CD4-positive, alpha-beta memory T cell (primary cell): ENCODE measurements around the gene DOK5. TPM values are rescaled to one million over a fixed set of nuclear protein-coding genes. Genes with fewer than 3 reads are reported as not detected.

ENCODE experiments used
- CTCF ChIA-PET: fragments of 350-600 bp; sonication (Branson Sonifier 250); formaldehyde crosslinking; loops from one replicate; lab custom pipeline; 2021; ENCODE audit warnings: inconsistent platforms; ENCODE audit not compliant: partially characterized antibody; lab: Charles Lee
- POLR2A ChIA-PET: fragments of 350-600 bp; sonication (Branson Sonifier 250); formaldehyde crosslinking; loops from one replicate; lab custom pipeline; 2021; ENCODE audit not compliant: partially characterized antibody; lab: Charles Lee
- DNase-seq, 5 donors: peaks; one replicate each; pipeline versions ENCODE4 v3.0.0 to v3.0.0-alpha.2; 2020 to 2022; ENCODE audit warnings: mixed read lengths in 1 of 5
- H3K27ac ChIP-seq: one replicate; pipeline ENCODE4 v1.7.0; 2013; ENCODE audit warnings: low read depth, low read length
- H3K27me3 ChIP-seq: 2 replicates; pipeline ENCODE4 v1.7.0; 2013; ENCODE audit warnings: mild to moderate bottlenecking, low read length, moderate library complexity; ENCODE audit not compliant: insufficient read depth
- H3K36me3 ChIP-seq: 2 replicates; pipeline ENCODE4 v1.7.0; 2013; ENCODE audit warnings: mild to moderate bottlenecking, low read length, moderate library complexity; ENCODE audit not compliant: insufficient read depth
- H3K4me1 ChIP-seq: 2 replicates; pipeline ENCODE4 v1.7.0; 2013; ENCODE audit warnings: mild to moderate bottlenecking, low read length, moderate library complexity; ENCODE audit not compliant: insufficient read depth
- H3K4me3 ChIP-seq, 2 donors: one replicate each; pipeline ENCODE4 v1.7.0; 2013; ENCODE audit warnings: low read length in 2 of 2, mild to moderate bottlenecking in 1 of 2
- H3K9me3 ChIP-seq, 2 donors: one replicate each; pipeline ENCODE4 v1.7.0; 2013; ENCODE audit warnings: low read length in 2 of 2, control low read depth in 1 of 2; ENCODE audit not compliant: control insufficient read depth in 1 of 2
- H3K27ac Mint-ChIP-seq, 7 donors: one replicate each; pipeline ENCODE4 v1.8.0; 2020 to 2021; ENCODE audit warnings: mixed read lengths in 7 of 7, mild to moderate bottlenecking in 6 of 7, inconsistent platforms in 3 of 7, moderate library complexity in 3 of 7
- H3K27me3 Mint-ChIP-seq, 2 donors: one replicate each; pipeline ENCODE4 v1.8.0; 2020 to 2021; ENCODE audit warnings: mixed read lengths in 2 of 2
- H3K36me3 Mint-ChIP-seq, 2 donors: one replicate each; pipeline ENCODE4 v1.8.0; 2020 to 2021; ENCODE audit warnings: mixed read lengths in 2 of 2, inconsistent platforms in 1 of 2, mild to moderate bottlenecking in 1 of 2
- H3K4me1 Mint-ChIP-seq, 4 donors: one replicate each; pipeline ENCODE4 v1.8.0; 2020 to 2021; ENCODE audit warnings: mixed read lengths in 4 of 4, mild to moderate bottlenecking in 1 of 4
- H3K4me3 Mint-ChIP-seq, 8 donors: one replicate each; pipeline ENCODE4 v1.8.0; 2020 to 2021; ENCODE audit warnings: mixed read lengths in 8 of 8, mild to moderate bottlenecking in 7 of 8, moderate library complexity in 6 of 8, inconsistent platforms in 3 of 8
- H3K9me3 Mint-ChIP-seq, 8 donors: one replicate each; pipeline ENCODE4 v1.8.0; 2020 to 2021; ENCODE audit warnings: mixed read lengths in 8 of 8, mild to moderate bottlenecking in 5 of 8, inconsistent platforms in 3 of 8, moderate library complexity in 1 of 8
- intact Hi-C: fragments of 100-400 bp; cut with micrococcal nuclease; formaldehyde crosslinking; loops from one replicate; pipeline ENCODE4 v1.15.1; 2023
- polyA plus RNA-seq, 2 donors: library from polyadenylated mRNA; unstranded; fragments of 300-500 nt; fragmentation: Illumina TruSeq; gene quantifications; one replicate each; pipeline ENCODE4 v1.2.3, GENCODE V29; 2021
- total RNA-seq, 2 experiments: library from RNA; stranded (reverse); gene quantifications; one replicate each; pipeline ENCODE4 v1.2.3, GENCODE V29; 2021

The DOK5 gene
- total and polyA plus RNA-seq, 4 experiments from 2014 or later = not detected

DNA sequence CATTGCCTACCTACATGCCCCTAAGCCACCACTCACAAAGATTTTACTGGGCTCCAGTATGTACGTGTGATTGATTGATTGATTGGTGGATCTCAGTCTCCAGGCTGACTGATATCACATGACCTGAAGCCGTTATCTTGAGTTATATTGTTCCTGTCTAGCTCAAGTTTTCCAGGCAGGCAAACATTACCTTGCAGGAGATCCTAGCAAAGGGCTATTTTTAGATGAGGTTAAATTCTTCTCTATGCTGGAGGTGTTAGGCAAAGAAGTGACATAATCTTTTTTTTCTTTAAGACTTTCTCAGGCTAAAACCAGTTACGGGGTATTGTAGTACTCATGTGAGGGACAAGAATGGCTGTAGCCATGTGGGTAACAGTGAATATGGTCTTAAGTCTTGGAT, 125.2 kb downstream of the DOK5 start:
- DNase-seq = no peak
- H3K27me3 ChIP-seq = no peaks in the 10 kb centered on the region
- H3K9me3 ChIP-seq = no peaks in the 10 kb centered on the region
- POLR2A ChIA-PET = no interaction called here
- no peaks in the 10 kb centered on the region for H3K4me1 Mint-ChIP-seq
- CTCF ChIA-PET = no interaction called here
- H3K4me3 ChIP-seq = no peak overlapping the region
- H3K27ac ChIP-seq = no peak overlapping the region
- H3K36me3 Mint-ChIP-seq = no peaks in the 10 kb centered on the region
- peaks cover 0 to 8% (median 5%) of the 10 kb centered on the region in 8 donors for H3K9me3 Mint-ChIP-seq
- H3K4me3 Mint-ChIP-seq = no peak overlapping the region
- peaks cover 0 to 3% of the 10 kb centered on the region in 2 donors for H3K27me3 Mint-ChIP-seq
- no peaks in the 10 kb centered on the region for H3K4me1 ChIP-seq
- intact Hi-C loops = no loop called here
- no peak overlapping the region for H3K27ac Mint-ChIP-seq
- H3K36me3 ChIP-seq = no peaks in the 10 kb centered on the region

DNA sequence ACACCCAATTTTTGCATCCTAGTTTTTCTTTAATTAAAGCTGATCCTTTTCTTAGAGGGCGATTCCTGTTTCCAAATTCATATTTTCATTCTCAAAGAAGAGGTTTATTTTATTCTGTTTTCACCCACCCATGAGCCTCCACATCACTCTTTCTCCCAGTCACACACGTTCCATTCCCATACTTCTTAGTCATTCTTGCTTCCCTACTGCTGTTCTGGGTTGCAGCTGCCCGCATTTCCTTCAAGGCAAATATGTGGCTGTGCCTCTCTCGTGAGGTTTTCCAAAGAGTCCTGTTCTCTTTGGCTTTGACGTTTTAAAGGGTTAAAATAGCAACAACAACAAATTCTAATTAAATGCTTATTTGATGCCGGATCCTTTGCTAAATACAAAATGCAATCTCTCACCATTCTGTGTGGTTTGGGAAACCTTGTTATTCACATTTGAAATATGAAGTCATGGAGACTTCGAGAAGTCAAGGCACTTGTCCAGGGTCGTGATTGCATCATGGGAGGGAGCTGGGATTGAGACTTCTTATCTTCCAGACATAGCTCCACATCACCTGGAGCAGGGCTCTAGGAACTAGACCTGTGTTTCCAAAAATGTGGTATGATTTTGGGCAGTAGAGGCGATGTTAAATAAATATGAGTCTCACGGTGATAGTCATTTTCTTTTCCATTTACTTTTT, 126.6 kb downstream of the DOK5 start:
- intact Hi-C loops = no loop called here

DNA sequence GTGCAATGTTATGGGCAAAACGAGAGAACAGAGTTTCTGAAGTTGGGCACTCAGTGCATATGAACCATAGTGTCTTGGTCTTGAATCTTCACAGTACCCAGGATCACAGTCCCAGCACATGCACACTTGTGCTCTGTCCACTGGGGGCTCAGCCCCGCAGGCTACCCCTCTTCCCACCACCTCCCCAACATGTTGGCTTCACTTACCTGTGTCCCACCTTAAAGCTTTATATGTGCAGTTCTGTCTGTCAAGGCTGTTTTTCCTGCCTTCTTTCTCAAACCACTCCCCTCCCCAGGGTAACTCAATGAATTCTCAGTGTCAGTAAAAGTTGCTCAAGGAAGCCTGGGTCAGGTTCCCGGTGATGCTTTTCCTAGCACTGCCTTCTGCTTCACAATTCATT, 129.9 kb downstream of the DOK5 start:
- no peak overlapping the region for H3K4me3 Mint-ChIP-seq
- CTCF ChIA-PET = no interaction called here

More for the DNA sequence above, 126.6 kb downstream of the DOK5 start:
- POLR2A ChIA-PET = no interaction called here
- no peaks in the 10 kb centered on the region for H3K36me3 Mint-ChIP-seq
- H3K9me3 Mint-ChIP-seq = peaks cover 0 to 8% (median 5%) of the 10 kb centered on the region in 8 donors
- Histone ChIP-seq H3K4me1 (no peaks in the 10 kb centered on the region), H3K27ac (no peak overlapping the region), H3K27me3 (no peaks in the 10 kb centered on the region), H3K9me3 (no peaks in the 10 kb centered on the region), H3K36me3 (no peaks in the 10 kb centered on the region), H3K4me3 (no peak overlapping the region)
- no peak overlapping the region for H3K4me3 Mint-ChIP-seq
- DNase-seq = no peak
- H3K27me3 Mint-ChIP-seq = no peaks in the 10 kb centered on the region
- no peak overlapping the region for H3K27ac Mint-ChIP-seq
- no peaks in the 10 kb centered on the region for H3K4me1 Mint-ChIP-seq
- CTCF ChIA-PET = no interaction called here

DNA sequence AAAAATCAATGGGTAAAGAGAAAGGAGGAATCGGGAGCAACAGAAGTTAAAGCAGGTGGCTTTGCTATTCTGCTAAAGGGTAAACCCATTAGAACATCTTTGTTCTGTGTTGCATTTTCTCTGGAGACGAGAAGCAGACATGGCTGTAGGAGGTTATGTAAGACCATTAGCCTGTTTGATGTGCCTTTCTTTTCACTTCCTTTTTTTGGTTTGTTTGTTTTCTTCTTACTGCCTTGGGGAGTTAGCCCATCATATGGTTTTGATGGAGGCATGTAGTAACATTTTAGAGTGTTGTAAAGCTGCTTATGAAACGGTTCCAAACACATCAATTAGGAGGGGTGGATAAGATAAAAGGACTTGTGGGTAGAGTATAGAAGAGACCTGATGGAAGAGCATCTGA, 131.0 kb downstream of the DOK5 start:
- Histone ChIP-seq H3K9me3 (no peaks in the 10 kb centered on the region), H3K27ac (no peak overlapping the region)
- intact Hi-C loops = no loop called here

More for the DNA sequence above, 129.9 kb downstream of the DOK5 start:
- POLR2A ChIA-PET = no interaction called here
- Mint-ChIP-seq H3K27me3 (no peaks in the 10 kb centered on the region), H3K27ac (no peak overlapping the region), H3K36me3 (no peaks in the 10 kb centered on the region), H3K9me3 (peaks cover 0 to 3% (median 0%) of the 10 kb centered on the region in 8 donors), H3K4me1 (no peaks in the 10 kb centered on the region)
- intact Hi-C loops = no loop called here
- no peak overlapping the region for H3K4me3 ChIP-seq
- no peaks in the 10 kb centered on the region for H3K4me1 ChIP-seq
- no peak overlapping the region for H3K27ac ChIP-seq
- no peaks in the 10 kb centered on the region for H3K9me3 ChIP-seq
- no peaks in the 10 kb centered on the region for H3K36me3 ChIP-seq
- DNase-seq = no peak
- no peaks in the 10 kb centered on the region for H3K27me3 ChIP-seq

DNA sequence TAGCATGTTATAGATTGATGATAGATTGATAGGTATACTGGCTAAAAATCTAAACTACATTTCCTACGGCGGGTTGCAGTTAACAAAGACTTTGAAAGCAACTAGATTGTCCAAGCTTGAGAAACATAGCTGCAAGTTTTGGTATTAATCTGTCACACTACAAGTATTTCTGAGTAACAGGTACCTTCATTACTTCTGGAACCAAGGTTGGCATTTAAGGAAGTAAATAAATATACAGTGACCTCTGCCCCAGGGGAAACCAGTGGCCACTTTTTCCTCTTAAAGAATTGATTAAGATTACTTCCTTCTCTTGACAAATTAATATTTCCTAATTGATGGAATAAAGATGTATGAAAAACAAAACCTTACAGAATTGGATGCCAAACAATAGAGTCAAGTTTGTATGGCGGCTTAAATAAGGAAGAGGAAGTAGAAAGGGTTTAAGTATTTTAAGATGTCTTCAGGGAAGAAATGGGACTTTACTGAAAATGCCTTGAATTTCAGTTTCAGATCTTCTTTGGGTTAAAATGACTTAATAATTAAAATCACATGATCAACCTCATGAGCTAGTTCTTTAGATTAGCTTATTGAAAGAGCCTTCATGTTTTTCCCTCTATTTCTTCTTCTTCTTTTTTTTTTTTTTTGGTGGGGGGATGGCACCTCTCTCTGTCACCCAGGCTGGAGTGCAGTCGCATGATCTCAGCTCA, 132.8 kb downstream of the DOK5 start:
- Mint-ChIP-seq H3K27ac (no peak overlapping the region), H3K36me3 (no peaks in the 10 kb centered on the region), H3K9me3 (peaks cover 0 to 3% (median 0%) of the 10 kb centered on the region in 8 donors), H3K4me1 (no peaks in the 10 kb centered on the region), H3K4me3 (no peak overlapping the region), H3K27me3 (no peaks in the 10 kb centered on the region)
- CTCF ChIA-PET = no interaction called here
- POLR2A ChIA-PET = no interaction called here
- Histone ChIP-seq H3K27ac (no peak overlapping the region), H3K4me1 (no peaks in the 10 kb centered on the region), H3K36me3 (no peaks in the 10 kb centered on the region), H3K27me3 (no peaks in the 10 kb centered on the region), H3K4me3 (no peak overlapping the region), H3K9me3 (no peaks in the 10 kb centered on the region)
- intact Hi-C loops = no loop called here
- DNase-seq = no peak

More for the DNA sequence above, 131.0 kb downstream of the DOK5 start:
- H3K9me3 Mint-ChIP-seq = peaks cover 0 to 3% (median 0%) of the 10 kb centered on the region in 8 donors
- no peaks in the 10 kb centered on the region for H3K27me3 ChIP-seq
- H3K36me3 ChIP-seq = no peaks in the 10 kb centered on the region
- no peak overlapping the region for H3K4me3 Mint-ChIP-seq
- H3K4me1 ChIP-seq = no peaks in the 10 kb centered on the region
- no peaks in the 10 kb centered on the region for H3K36me3 Mint-ChIP-seq
- no peaks in the 10 kb centered on the region for H3K4me1 Mint-ChIP-seq
- ChIA-PET POLR2A (no interaction called here), CTCF (no interaction called here)
- H3K27ac Mint-ChIP-seq = no peak overlapping the region
- no peak overlapping the region for H3K4me3 ChIP-seq
- DNase-seq = no peak
- H3K27me3 Mint-ChIP-seq = no peaks in the 10 kb centered on the region

DNA sequence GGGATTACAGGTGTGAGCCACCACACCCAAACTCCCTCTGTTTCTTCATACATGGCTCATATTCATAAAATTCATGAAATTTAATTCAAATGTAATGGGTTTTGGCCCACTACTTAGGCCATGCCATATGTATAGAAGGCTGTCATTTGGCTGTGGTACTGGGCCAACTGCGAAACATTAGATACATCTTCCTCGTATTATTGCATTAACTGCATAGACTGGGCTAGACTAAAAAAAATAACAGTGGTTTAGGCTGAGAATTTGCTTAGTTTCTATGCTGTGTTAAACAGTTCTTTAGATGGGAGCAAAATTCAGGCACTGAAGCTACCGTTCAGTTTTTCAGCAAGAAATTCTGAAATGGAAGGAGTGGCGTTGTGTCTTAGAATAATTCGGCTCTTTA, 133.6 kb downstream of the DOK5 start:
- no peaks in the 10 kb centered on the region for H3K4me1 Mint-ChIP-seq

DNA sequence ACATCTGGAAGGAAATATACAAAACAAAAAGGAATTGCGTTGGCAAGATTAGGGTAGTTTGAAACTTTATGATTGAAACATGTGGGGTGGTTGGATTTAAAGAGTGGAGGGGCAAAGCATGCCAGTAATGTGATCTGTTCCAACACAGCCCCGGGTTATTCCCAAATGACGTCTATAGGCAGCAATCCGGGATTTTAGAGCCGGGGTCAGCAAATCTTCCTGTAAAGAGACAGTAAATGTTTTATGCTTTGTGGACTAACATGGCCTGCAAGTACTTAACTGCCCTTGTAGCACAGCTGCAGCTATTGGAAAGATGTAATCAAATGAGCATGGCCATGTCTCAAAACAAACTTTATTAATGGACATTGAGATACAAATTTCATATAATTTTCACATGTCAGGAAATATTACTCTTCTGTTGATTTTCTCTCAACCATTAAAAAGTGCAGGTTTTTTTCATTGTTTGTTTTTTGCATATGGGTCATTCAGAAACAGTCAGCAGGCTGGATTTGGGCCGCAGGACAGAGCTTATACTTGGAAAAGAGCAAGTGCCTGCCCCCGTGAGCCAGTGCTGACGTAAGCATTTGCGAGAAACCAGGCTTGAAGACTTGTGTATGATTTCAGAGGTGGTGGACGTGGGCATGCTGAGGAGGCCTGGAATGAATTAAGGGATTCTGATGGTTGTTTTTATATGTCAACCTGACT, 136.5 kb downstream of the DOK5 start:
- peak overlapping the region in 1 of 8 donors; percentile 2 for H3K4me3 Mint-ChIP-seq
- Histone ChIP-seq H3K4me3 (no peak overlapping the region), H3K9me3 (no peaks in the 10 kb centered on the region), H3K36me3 (no peaks in the 10 kb centered on the region), H3K27ac (no peak overlapping the region), H3K27me3 (no peaks in the 10 kb centered on the region), H3K4me1 (no peaks in the 10 kb centered on the region)
- H3K27ac Mint-ChIP-seq = no peak overlapping the region
- CTCF ChIA-PET = no interaction called here
- H3K9me3 Mint-ChIP-seq = peaks cover 0 to 1% (median 0%) of the 10 kb centered on the region in 8 donors
- no peaks in the 10 kb centered on the region for H3K36me3 Mint-ChIP-seq
- H3K27me3 Mint-ChIP-seq = no peaks in the 10 kb centered on the region
- intact Hi-C loops = no loop called here
- no peaks in the 10 kb centered on the region for H3K4me1 Mint-ChIP-seq
- POLR2A ChIA-PET = no interaction called here
- DNase-seq = no peak

More for the DNA sequence above, 133.6 kb downstream of the DOK5 start:
- Mint-ChIP-seq H3K27me3 (no peaks in the 10 kb centered on the region), H3K9me3 (peaks cover 0 to 3% (median 0%) of the 10 kb centered on the region in 8 donors), H3K36me3 (no peaks in the 10 kb centered on the region), H3K4me3 (no peak overlapping the region), H3K27ac (no peak overlapping the region)
- Histone ChIP-seq H3K4me3 (no peak overlapping the region), H3K27me3 (no peaks in the 10 kb centered on the region), H3K27ac (no peak overlapping the region), H3K36me3 (no peaks in the 10 kb centered on the region), H3K9me3 (no peaks in the 10 kb centered on the region), H3K4me1 (no peaks in the 10 kb centered on the region)
- CTCF ChIA-PET = no interaction called here
- intact Hi-C loops = no loop called here
- POLR2A ChIA-PET = no interaction called here
- no peak for DNase-seq
